ENCODE measurements around the gene CD207. TPM values are rescaled to one million over a fixed set of nuclear protein-coding genes. Genes with fewer than 3 reads are reported as not detected.
A peak's percentile ranks its signal among the peaks of the same experiment; 100 is the strongest.
"Not testable (repeated sequence)": the region's sequence is repeated elsewhere in the genome, so short reads cannot be mapped to it uniquely, and the experiment has no call there.

CD207 gene
- total RNA-seq = 0.52 TPM

DNA sequence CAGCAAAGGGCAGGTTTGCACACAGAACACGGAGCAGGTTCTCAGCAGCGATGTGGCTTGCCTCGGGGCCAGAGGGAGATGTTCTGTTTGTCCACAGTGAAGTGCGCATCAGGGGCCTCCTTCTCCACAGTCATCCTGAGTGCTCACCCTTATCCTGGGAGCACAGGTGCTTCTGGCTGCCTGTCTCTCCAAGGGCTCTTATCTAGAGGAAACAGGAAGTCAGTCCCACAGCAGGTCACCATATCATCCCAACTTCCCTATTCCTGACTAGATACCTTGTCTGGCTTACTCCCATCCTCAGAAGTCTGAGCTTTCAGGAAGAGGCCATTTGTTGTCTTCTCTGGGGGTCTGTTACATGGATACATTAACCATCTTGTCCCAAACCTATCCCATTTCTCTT is at the start of gene CD207:
CD207 (minus strand) TSS at position 174 of the 400 bp plus-strand sequence; CDS start at position 134, 40 bp downstream.
- no peak for DNase-seq (ENCODE audit: low spot score)

DNA sequence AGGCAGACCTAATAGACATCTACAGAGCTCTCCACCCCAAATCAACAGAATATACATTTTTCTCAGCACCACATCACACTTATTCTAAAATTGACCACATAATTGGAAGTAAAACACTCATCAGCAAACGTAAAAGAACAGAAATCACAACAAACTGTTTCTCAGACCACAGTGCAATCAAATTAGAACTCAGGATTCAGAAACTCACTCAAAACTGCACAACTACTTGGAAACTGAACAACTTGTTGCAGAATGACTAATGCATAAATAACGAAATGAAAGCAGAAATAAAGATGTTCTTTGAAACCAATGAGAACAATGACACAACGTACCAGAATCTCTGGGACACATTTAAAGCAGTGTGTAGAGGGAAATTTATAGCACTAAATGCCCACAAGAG is 42.9 kb upstream of the CD207 start:
- not testable (repeated sequence) for DNase-seq (ENCODE audit: low spot score)

DNA sequence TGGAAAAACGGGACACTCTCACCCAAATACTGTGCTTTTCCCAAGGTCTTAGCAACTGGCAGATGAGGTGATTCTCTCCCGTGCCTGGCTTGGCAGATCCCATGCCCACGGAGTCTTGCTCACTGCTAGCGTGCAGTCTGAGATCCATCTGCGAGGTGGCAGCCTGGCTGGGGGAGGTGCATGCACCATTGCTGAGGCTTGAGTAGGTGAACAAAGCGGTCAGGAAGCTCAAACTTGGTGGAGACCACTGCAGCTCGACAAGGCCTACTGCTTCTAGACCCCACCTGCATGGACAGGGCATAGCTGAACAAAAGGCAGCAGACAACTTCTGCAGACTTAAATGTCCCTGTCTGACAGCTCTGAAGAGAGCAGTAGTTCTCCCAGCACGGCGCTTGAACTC is 40.5 kb upstream of the CD207 start:
- DNase-seq (ENCODE audit: low spot score) = not testable (repeated sequence)

DNA sequence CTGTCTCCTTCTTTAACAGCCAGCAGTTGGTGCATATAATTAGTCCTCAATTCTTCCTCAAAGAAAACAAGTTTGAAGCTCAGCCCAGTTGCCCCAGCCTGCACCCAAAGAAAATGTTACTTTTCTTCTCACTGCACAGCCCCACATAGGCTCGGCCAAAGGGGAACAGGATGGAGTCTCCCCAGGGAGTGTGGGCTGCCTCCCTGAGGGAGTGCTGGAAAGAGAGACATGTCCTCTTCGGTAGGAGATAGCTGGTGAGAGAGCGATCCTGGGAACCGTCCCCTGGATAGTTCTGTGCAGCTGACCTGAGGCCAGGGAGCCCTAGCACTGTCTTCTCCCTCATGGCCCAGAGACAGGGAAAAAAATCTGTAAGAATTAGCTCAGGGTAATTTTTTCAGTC is 37.9 kb upstream of the CD207 start:
- no peak for DNase-seq (ENCODE audit: low spot score)

DNA sequence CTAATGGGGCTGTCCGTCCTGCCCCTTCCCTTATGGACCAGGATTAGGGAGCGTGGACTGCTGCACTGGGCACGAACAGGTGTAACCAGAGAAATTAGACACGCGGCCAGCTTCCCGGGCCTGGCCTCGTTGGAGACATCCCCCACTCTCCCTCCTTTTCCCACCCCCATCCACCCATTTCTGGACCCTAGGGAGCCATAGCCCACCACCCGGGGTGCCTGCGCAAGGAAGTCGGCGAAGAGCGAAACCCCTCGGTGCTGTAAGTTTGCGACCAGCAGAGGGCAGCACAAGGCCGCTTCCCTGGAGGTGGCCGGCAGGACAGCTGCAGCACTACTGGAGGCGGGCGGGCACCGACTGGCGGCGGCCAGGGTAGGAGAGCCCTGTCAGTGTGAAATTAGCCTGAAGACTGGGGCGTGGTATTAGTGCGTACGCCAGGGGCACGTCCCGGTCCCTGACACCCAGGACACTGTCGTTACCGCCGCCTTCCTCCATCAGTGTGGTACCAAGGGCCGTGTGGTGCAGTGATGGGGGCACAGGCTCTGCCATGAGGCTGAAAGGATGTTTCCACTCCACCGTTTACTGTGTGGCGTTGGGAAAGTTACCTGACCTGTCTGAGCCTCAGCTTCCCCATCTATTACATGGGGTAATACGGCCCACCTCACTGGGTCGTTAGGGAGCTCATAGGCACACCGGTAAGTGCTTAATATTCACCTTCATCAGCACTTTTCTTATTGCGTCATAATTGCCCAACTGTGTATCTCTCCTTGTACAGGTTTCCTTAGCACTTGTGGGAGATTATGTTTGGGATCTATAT is 36.0 kb upstream of the CD207 start:
- DNase-seq (ENCODE audit: low spot score) = peak; percentile 83

DNA sequence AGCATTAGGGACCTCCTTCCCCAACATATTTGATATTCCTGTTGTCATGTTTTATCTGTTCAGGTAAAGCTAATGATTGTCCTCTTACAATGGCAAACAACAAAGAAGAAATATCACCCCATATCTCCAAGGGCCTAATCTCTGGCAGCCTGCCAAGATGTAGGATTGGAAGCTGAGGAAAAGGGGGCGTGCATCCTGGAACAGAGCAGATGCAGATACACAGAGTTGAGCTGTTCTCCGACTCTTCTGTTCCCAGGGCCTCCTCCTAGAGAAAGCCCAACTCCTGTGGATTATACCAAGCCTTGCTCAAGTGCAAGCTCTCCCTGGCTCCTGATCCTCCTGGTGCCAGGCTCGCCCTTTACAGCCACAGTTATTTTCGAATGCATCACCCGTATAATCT is 35.2 kb upstream of the CD207 start:
- DNase-seq (ENCODE audit: low spot score) = no peak

DNA sequence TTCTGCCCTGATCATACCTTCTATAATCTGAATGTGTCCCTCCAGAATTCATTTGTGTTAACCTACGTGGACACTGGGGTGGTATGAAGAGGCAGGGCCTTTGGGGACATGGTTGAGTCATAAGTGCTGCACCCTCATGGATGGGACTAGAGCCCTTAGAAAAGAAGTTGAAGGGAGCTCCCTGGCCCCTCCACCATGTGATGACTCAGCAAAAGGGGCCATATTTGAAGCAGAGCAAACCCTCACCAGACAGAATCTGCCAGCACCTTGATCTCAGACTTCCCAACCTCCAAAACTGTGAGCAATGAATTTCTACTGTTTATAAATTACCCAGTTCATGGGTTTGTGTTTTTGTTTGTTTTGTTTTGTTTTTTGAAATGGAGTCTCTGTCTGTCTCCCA is 33.4 kb upstream of the CD207 start:
- no peak for DNase-seq (ENCODE audit: low spot score)

DNA sequence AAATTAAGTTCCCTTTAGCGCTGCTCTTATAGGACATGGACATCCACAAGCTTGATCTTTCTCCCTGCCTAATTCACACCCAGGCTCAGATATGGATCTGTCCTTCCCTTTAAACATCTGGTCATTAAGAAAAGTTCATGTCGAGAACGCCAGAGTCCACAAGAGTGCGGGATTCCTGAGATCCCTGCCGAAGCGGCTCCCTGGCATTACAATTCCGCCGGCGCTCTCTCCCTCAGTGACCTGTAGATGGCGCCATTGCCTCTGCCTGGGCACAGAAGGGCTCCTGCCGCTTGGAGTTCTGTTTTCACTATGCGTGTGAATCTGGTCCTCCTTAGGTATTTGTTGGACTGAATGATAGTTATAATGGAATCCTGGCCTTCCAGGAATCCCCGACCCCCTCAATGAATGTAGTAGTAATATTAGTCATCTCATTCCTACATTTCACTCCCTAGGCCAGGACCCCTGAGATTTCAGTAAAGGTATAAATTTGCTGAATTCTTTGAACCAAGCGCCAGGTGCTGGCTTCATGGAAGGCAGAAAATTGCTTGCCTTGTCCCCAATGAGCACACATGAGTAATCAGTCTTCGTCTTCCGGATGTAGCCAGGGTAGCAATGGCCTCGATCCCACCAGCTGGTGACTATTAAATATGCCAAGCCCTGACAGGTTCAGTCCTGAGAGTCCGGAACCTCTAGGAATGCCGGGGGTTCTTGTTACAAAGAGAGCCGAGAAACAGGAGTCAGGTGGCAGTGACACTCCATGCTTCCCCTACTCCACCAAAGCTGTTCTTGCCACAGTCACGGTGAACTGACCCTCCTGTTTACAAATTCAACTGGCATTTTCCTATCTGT is 26.4 kb upstream of the CD207 start:
- DNase-seq (ENCODE audit: low spot score) = peak; percentile 81

DNA sequence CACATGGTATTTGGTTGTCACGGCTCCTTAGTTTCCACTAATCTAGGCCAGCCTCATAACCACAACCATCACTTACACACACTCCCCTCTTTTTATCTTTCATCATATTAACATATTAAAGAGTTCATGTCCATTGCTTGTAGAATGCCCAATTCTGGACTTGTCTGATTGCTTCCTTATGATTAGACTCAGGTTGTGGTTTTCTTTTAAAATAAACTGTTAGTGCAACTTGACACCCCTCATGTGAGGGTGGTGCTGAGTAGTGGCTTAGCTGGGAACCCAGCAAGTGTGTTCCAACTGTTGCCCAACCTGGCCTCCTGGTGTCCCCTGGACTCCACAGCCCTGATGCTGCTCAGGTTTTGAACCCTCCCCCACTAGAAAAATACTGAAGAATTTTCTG is 20.1 kb upstream of the CD207 start:
- no peak for DNase-seq (ENCODE audit: low spot score)

DNA sequence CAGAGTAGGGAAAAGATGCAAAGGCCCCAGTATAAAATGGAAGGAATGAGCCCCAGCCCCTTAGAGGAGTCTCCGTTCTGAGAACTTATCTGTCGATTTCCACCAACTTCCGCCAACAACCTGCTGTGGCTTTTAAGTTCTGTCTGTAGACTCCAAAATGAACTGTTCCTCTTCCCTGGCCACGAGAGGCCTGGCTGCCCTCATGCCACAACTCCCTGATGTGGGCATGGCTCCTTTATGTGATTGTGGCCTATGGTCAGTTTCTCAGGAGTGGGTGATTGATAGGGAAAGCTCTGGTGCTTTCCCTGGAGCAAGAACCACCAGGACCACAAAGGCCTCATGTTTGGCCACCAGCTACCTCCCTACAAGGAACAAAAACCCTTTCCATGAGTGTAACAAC is 18.8 kb upstream of the CD207 start:
- no peak for DNase-seq (ENCODE audit: low spot score)

DNA sequence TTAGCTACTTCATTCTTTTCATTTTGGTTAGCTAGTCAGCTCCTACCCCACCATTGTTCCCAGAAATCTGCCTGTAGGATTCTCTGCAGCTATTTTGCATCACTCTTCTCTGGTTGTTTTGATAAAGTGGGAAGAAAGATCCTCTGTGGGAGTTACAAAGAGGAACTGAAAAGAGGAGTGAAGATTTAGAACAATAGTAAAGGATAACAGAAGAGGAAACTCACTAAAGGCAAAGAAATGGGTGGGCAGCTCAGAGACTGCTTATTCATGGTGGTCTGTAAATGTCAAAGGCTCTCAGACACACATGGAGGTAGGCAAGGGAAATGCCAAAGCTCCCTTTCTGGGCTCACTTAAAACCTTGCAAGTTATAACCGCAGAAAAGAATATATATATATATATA is 17.2 kb upstream of the CD207 start:
- no peak for DNase-seq (ENCODE audit: low spot score)

DNA sequence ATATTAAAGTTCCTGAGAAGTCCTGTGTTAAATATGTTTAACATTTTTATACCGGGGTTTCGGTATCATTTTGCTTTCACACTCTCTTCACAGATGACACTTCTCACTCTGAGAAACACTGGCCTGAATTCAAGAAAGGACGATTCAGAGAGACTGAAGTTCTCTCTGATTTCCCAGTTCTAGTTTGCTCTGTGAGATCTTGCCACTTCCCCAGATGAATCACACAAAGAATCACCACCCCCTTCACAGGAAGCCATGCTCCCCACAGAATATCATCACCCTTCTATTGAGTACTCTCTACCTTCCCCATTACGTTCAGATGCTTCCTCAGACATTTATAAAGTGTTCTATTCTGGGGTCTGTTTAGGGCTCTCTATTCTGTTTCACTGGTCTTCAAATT is 16.1 kb upstream of the CD207 start:
- DNase-seq (ENCODE audit: low spot score) = no peak

DNA sequence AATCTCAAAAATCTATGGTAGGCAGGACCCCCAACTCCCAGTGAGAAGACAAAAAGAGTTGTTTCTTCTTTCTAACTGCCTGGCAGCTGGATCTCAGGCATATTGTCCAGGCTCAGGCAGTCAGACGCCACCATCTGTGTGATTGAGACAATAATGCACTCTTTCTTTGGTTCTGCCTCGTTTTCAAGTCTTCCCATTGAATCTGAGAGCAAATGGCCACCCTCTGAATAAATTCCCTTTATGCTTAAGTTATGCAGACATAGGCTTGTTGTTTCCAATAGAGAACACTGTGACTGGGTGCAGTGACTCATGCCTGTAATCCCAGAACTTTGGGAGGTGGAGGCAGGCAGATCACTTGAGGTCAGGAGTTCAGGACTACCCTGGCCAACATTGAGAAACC is 15.3 kb upstream of the CD207 start:
- no peak for DNase-seq (ENCODE audit: low spot score)

DNA sequence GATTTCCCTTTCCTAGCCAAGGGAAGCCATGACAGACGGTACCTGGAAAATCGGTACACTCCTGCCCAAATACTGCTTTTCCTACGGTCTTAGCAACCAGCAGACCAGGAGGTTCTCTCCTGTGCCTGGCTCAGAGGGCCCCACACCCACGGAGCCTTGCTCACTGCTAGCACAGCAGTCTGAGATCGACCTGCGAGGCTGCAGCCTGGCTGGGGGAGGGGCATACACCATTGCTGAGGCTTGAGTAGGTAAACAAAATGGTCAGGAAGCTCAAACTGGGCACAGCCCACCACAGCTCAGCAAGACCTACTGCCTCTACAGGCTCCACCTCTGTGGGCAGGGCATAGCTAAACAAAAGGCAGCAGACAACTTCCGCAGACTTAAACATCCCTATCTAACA is 6.8 kb upstream of the CD207 start:
- DNase-seq (ENCODE audit: low spot score) = no peak

DNA sequence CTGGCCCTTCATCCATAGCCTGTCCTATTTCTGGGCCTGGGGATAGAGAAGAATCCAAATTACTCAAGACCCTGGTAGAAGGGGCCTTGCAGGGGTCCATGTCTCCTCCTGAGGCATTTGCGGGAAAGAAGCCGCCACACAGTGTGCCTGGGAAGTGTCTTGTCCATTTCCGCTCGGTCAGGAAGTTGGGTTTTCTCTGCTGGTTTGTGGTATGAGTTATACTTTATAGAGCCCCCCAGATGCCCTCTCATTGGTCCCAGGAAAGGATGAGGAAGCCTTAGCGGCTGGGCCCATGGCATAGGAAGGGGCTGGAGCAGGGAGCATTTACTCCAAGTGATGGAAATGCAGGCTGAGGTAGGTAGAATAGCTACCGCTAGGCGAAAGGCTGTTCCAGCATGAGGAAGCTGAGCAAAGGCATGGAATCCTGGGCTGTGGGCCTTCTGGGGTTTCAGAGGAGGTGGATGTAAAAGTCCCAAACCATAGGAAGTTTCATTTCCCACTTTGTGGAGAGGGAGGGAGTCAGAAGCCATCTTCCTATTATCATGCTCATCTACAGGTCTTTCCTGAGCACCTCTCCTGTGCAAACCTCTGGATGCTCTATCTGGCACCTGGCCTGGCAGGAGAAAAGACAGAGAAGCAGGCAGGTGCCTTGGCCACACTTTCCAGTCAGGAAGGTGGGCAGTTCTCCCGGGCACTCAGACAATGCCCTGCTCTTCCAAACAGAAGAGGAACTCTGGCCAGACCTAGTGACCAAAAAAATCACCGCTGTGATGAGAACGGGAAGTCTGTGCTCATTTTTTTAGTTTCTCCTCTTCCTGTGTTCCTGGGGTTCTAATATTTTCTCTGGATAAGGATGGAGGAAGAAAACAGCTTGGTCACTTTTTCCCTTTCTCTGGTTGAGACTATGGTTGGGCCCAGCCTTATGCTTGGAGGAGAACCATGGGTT is 2.6 kb upstream of the CD207 start:
- no peak for DNase-seq (ENCODE audit: low spot score)

DNA sequence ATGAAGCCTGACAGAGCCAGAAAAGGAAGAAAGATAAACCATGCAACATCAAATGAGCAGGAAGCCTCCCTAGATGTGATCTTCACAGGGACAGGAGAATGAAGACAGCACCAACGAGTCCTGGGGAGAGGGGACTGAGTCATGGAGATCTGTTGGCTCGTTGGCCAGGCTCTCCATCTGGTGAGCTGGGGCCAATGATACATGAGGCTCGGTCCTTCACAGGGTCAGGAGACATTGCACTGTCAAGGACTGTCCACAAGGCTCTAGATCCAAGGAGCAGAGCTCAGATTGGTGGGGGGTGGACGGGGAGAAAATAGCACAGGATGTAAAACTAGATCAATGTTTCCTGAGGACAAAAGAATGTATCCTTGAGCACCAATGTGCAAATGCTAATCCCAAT is 735 bp downstream of the CD207 start:
- DNase-seq (ENCODE audit: low spot score) = no peak

DNA sequence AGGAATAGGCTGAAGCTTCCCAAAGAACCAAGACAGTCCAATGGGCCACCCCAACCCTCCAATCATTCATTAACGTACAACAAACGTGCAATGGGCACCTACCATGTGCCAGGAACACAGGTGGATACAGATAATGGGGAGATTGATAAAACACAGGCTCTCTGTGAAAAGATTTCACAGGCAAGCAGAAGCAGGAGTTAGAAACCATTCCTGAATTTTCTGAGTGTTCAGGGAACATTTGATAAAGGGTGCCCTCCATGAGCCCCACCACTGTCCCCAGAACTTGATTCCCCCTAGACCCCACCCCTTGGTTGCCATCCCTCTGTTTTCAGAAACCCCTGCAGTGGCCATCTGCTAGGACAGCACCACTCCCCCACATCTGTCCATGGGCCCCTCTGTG is 1.5 kb downstream of the CD207 start:
- DNase-seq (ENCODE audit: low spot score) = no peak

DNA sequence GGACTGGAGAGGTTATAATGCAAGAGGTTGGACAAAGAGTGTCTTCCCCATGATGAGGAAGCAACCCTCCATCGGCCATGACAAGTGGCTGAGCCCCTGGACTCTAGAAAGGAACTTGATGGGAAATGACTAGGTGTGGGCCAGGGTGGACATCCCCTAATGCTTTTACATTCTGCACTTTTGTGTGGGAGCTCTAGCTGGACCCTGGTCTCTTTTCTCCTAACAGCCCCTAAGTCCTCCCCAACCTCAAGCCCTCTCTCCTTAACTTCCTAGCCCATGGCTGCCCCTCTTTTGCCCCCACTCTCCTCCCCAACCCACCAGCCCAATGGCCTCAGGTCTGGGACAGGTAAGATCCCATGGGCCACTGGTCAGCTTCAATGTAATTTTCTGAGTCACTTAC is 2.4 kb downstream of the CD207 start:
- DNase-seq (ENCODE audit: low spot score) = no peak

DNA sequence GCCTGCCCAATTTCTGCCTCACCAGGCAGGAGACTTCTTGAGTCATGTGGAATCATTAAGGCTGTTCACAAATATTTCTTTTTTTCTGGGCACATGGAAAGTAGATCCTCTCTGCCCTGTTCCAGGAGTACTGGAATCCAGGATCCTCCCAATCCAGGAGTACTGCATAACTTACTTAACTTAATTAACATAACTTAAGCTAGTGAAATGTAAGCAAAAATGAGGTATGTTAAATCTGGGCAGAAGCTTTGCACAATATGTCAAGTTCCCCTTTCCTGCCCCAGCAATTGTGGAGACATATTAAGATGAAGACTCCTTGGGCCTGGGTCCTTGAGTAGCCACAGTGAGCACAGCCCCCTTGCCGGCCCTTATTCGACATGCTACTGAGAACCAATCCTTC is 3.2 kb downstream of the CD207 start:
- DNase-seq (ENCODE audit: low spot score) = no peak

DNA sequence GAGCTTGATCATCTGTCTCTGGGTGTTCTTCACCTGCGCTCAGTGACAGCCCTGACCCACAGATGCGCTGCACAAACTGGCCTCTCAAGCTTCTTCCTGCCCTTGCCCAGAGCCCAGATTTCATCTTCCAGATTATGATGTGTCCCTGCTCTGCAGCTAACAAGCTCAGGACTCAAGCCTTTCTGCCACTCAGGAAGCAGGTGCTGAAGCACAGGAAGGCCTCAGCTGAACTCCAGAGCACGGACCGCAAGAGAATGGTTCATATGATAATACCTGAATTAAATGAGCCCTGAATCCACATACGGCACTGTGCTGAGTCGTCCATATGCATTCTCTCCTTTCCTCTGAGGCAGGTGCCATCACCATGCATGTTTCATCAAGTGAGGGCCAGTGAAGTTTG is 3.8 kb downstream of the CD207 start:
- DNase-seq (ENCODE audit: low spot score) = no peak

DNA sequence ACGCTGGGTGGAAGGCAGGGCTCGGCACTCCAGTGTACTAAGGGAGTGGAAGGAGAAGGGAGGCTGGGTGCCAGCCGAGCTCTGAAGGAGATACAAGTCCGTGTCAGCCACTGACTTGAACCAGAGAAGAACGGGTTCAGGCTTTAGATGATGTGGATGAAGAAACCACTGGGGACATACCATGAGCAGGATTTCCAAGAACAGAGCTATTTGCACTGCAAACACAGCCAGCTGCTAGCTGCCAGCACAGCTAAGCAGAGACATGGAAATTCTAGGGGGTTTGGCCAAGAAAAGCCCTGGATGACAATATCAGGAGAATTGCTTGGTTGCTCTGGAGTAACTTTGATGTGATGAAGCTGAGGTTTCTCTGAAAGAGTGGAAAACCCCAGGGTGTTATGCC is 5.2 kb downstream of the CD207 start:
- no peak for DNase-seq (ENCODE audit: low spot score)

DNA sequence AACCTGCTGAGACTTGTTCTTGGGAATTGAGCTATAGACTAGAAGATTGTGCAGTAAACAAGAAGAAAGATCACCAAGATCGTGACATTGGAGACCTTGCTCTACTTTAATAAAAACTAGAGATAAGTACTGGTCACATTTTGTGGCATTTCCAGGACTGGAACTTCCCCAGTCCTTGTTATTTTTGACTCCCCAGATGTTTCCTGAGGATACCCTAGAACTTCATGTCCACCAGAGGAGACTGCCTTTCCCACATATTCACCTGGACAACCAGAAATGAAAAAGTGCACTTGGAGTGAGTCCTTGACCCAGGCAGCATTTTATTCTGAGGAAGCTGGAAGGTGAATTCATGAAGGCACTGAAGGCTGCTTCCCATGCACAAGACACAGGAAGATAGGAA is 5.7 kb downstream of the CD207 start:
- DNase-seq (ENCODE audit: low spot score) = no peak

Measured in mucosa of gallbladder (tissue), 1 donor.